ENCODE data around the gene LILRA1. TPM values are rescaled to one million over a fixed set of nuclear protein-coding genes. Genes with fewer than 3 reads are reported as not detected.

Gene LILRA1
- total RNA-seq, 1 donor from 2014 or later = not detected

GRCh38 chr19:54606230-54606629 lies 12.8 kb downstream of the LILRA1 start:
- Mint-ChIP-seq H3K27me3 (no peaks in the 10 kb centered on the region), H3K9me3 (ENCODE audit: low read depth) (peaks cover 54% of the 10 kb centered on the region), H3K4me3 (ENCODE audit: low read depth) (no peak overlapping the region), H3K4me1 (ENCODE audit: low read depth) (no peaks in the 10 kb centered on the region), H3K27ac (no peak overlapping the region), H3K36me3 (ENCODE audit: insufficient read depth) (peaks cover 2% of the 10 kb centered on the region)
- DNase-seq (ENCODE audit: low spot score, unreplicated experiment) = no peak
- TF ChIP-seq CTCF (IDR thresholded peaks at IDR 0.05; ENCODE audit: unreplicated experiment) = no peak

- H3K27ac Mint-ChIP-seq = no peak overlapping the region
- H3K27me3 Mint-ChIP-seq = no peaks in the 10 kb centered on the region
- DNase-seq (ENCODE audit: low spot score, unreplicated experiment) = no peak
- peaks cover 2% of the 10 kb centered on the region for H3K36me3 Mint-ChIP-seq (ENCODE audit: insufficient read depth)
- no peaks in the 10 kb centered on the region for H3K4me1 Mint-ChIP-seq (ENCODE audit: low read depth)
- no peak overlapping the region for H3K4me3 Mint-ChIP-seq (ENCODE audit: low read depth)
- TF ChIP-seq CTCF (IDR thresholded peaks at IDR 0.05; ENCODE audit: unreplicated experiment) = no peak
- peaks cover 55% of the 10 kb centered on the region for H3K9me3 Mint-ChIP-seq (ENCODE audit: low read depth)
Measured at GRCh38 chr19:54606891-54607784, 13.7 kb downstream of the LILRA1 start.

- no peak for DNase-seq (ENCODE audit: low spot score, unreplicated experiment)
- Mint-ChIP-seq H3K27ac (no peak overlapping the region), H3K9me3 (ENCODE audit: low read depth) (peaks cover 52% of the 10 kb centered on the region), H3K4me3 (ENCODE audit: low read depth) (no peak overlapping the region), H3K4me1 (ENCODE audit: low read depth) (no peaks in the 10 kb centered on the region), H3K36me3 (ENCODE audit: insufficient read depth) (peaks cover 2% of the 10 kb centered on the region), H3K27me3 (no peaks in the 10 kb centered on the region)
- TF ChIP-seq CTCF (IDR thresholded peaks at IDR 0.05; ENCODE audit: unreplicated experiment) = no peak
Measured at GRCh38 chr19:54607785-54608150, 14.3 kb downstream of the LILRA1 start.

- H3K9me3 Mint-ChIP-seq (ENCODE audit: low read depth) = peaks cover 50% of the 10 kb centered on the region
- no peaks in the 10 kb centered on the region for H3K4me1 Mint-ChIP-seq (ENCODE audit: low read depth)
- H3K27me3 Mint-ChIP-seq = no peaks in the 10 kb centered on the region
- H3K27ac Mint-ChIP-seq = no peak overlapping the region
- H3K36me3 Mint-ChIP-seq (ENCODE audit: insufficient read depth) = peaks cover 2% of the 10 kb centered on the region
- no peak for DNase-seq (ENCODE audit: low spot score, unreplicated experiment)
- H3K4me3 Mint-ChIP-seq (ENCODE audit: low read depth) = no peak overlapping the region
- no peak for TF ChIP-seq CTCF (IDR thresholded peaks at IDR 0.05; ENCODE audit: unreplicated experiment)
Measured at GRCh38 chr19:54608205-54608604, 14.8 kb downstream of the LILRA1 start.

GRCh38 chr19:54608792-54609191 lies 15.4 kb downstream of the LILRA1 start:
- Mint-ChIP-seq H3K4me1 (ENCODE audit: low read depth) (no peaks in the 10 kb centered on the region), H3K9me3 (ENCODE audit: low read depth) (peaks cover 53% of the 10 kb centered on the region), H3K4me3 (ENCODE audit: low read depth) (no peak overlapping the region), H3K27me3 (no peaks in the 10 kb centered on the region), H3K27ac (no peak overlapping the region), H3K36me3 (ENCODE audit: insufficient read depth) (peaks cover 6% of the 10 kb centered on the region)
- DNase-seq (ENCODE audit: low spot score, unreplicated experiment) = no peak
- no peak for TF ChIP-seq CTCF (IDR thresholded peaks at IDR 0.05; ENCODE audit: unreplicated experiment)

Data from progenitor cell of endocrine pancreas (in vitro differentiated cells).